PC-9 (cell line): ENCODE results near the gene TBL1XR1.

Experiments
- EZH2 ChIP-seq: fragments of 200-600 bp; sonication (generic); IDR thresholded peaks from 2 replicates; pipeline ENCODE4 v1.8.0; 2017; ENCODE audit warnings: antibody characterized with exemption, low read depth
- TF ChIP-seq, protein P1 (sequence below): fragments of 200-600 bp; sonication (generic); conservative IDR thresholded peaks from 2 replicates; pipeline ENCODE4 v1.6.1; 2017; ENCODE audit warnings: mixed run types, antibody characterized with exemption, mild to moderate bottlenecking, moderate library complexity

DNA sequence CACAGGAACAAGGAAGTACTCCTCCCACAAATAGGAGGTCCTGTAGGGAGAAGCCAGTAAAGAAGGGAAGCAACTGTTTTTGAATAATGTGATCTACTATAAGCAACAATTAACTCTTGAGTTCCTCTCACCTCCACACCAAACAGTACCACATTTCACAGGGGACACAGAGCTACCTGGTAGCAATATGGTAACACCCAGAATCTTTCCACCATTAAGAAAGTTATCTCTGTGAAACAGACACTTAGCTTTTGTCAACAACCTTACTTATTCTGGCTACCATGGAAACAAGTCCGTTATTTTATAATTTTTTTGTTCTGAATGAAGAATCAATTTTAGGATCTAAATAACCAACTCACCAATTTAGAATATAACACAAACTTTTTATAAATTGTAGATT is 49.5 kb downstream of the TBL1XR1 start:
- no peak for TF ChIP-seq EZH2
- TF ChIP-seq, protein P1, sequence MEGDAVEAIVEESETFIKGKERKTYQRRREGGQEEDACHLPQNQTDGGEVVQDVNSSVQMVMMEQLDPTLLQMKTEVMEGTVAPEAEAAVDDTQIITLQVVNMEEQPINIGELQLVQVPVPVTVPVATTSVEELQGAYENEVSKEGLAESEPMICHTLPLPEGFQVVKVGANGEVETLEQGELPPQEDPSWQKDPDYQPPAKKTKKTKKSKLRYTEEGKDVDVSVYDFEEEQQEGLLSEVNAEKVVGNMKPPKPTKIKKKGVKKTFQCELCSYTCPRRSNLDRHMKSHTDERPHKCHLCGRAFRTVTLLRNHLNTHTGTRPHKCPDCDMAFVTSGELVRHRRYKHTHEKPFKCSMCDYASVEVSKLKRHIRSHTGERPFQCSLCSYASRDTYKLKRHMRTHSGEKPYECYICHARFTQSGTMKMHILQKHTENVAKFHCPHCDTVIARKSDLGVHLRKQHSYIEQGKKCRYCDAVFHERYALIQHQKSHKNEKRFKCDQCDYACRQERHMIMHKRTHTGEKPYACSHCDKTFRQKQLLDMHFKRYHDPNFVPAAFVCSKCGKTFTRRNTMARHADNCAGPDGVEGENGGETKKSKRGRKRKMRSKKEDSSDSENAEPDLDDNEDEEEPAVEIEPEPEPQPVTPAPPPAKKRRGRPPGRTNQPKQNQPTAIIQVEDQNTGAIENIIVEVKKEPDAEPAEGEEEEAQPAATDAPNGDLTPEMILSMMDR = no peak
